ENCODE results near the gene SLCO1B1.

Gene SLCO1B1

DNA sequence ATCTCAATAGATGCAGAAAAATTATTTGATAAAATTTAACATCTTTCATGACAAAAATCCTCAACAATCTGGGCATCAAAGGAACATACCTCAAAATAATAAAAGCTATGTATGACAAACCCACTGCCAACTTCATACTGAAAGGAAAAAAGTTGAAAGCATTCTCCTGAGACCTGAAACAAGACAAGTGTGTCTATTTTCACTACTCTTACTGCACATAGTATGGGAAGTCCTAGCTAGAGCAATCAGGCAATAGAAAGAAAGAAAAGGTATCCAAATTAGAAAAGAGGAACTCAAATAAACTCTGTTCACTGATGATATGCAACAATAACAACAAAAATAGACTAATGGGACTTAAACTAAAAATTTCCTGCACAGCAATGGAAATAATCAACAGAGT lies 90.1 kb downstream of the SLCO1B1 start:
- Histone ChIP-seq H3K4me1 (ENCODE audit: control insufficient read depth, insufficient read depth, low read length) (no peaks in the 10 kb centered on the region), H3K27me3 (ENCODE audit: control insufficient read depth in 1 of 2, insufficient read depth in 2 of 2, low read length in 2 of 2) (no peaks in the 10 kb centered on the region), H3K27ac (ENCODE audit: low read length) (no peak overlapping the region), H3K4me3 (ENCODE audit: low read length in 2 of 2) (no peak overlapping the region), H3K9me3 (ENCODE audit: control insufficient read depth in 2 of 2, low read length in 2 of 2) (no peaks in the 10 kb centered on the region), H3K36me3 (ENCODE audit: control insufficient read depth in 2 of 2, insufficient read depth in 2 of 2, low read length in 2 of 2) (no peaks in the 10 kb centered on the region), H3K9ac (ENCODE audit: low read length in 2 of 2) (no peak overlapping the region)

- no peak overlapping the region for H3K4me3 ChIP-seq (ENCODE audit: low read length in 2 of 2)
- no peaks in the 10 kb centered on the region for H3K36me3 ChIP-seq (ENCODE audit: control insufficient read depth in 2 of 2, insufficient read depth in 2 of 2, low read length in 2 of 2)
- H3K9ac ChIP-seq (ENCODE audit: low read length in 2 of 2), result no peak overlapping the region
- H3K4me1 ChIP-seq (ENCODE audit: control insufficient read depth, insufficient read depth, low read length), result no peaks in the 10 kb centered on the region
- H3K27me3 ChIP-seq (ENCODE audit: control insufficient read depth in 1 of 2, insufficient read depth in 2 of 2, low read length in 2 of 2), result no peaks in the 10 kb centered on the region
- H3K27ac ChIP-seq (ENCODE audit: low read length), result no peak overlapping the region
- H3K9me3 ChIP-seq (ENCODE audit: control insufficient read depth in 2 of 2, low read length in 2 of 2), result no peaks in the 10 kb centered on the region
These were observed 90.8 kb downstream of the SLCO1B1 start for GRCh38 chr12:21221778-21222177.

DNA sequence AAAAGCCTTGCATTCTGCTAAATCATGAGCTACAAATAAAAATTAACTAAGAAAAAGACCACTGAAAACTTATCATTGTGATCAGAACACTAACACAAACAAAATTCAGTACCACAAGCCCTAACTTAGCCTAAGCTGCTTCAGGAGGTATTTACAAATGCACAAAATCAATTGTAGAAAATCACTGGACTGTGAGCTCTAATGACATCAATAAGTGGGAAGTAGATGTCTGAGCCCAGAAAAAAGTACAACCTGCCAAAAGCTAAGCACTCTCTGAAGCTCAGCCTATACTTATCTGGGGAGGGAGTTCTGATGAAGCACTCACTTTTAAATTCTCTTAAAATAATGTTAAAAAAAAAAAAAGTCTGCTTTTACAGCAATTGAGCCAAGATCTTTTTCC lies 92.9 kb downstream of the SLCO1B1 start:
- Histone ChIP-seq H3K36me3 (ENCODE audit: control insufficient read depth in 2 of 2, insufficient read depth in 2 of 2, low read length in 2 of 2) (no peaks in the 10 kb centered on the region), H3K4me3 (ENCODE audit: low read length in 2 of 2) (no peak overlapping the region), H3K4me1 (ENCODE audit: control insufficient read depth, insufficient read depth, low read length) (no peaks in the 10 kb centered on the region), H3K9ac (ENCODE audit: low read length in 2 of 2) (no peak overlapping the region), H3K9me3 (ENCODE audit: control insufficient read depth in 2 of 2, low read length in 2 of 2) (no peaks in the 10 kb centered on the region), H3K27ac (ENCODE audit: low read length) (no peak overlapping the region), H3K27me3 (ENCODE audit: control insufficient read depth in 1 of 2, insufficient read depth in 2 of 2, low read length in 2 of 2) (no peaks in the 10 kb centered on the region)

- H3K4me3 ChIP-seq (ENCODE audit: low read length in 2 of 2), result no peak overlapping the region
- no peaks in the 10 kb centered on the region for H3K36me3 ChIP-seq (ENCODE audit: control insufficient read depth in 2 of 2, insufficient read depth in 2 of 2, low read length in 2 of 2)
- H3K27ac ChIP-seq (ENCODE audit: low read length), result no peak overlapping the region
- H3K4me1 ChIP-seq (ENCODE audit: control insufficient read depth, insufficient read depth, low read length), result no peaks in the 10 kb centered on the region
- no peak overlapping the region for H3K9ac ChIP-seq (ENCODE audit: low read length in 2 of 2)
- H3K27me3 ChIP-seq (ENCODE audit: control insufficient read depth in 1 of 2, insufficient read depth in 2 of 2, low read length in 2 of 2), result no peaks in the 10 kb centered on the region
- no peaks in the 10 kb centered on the region for H3K9me3 ChIP-seq (ENCODE audit: control insufficient read depth in 2 of 2, low read length in 2 of 2)
These were observed 103.4 kb downstream of the SLCO1B1 start for GRCh38 chr12:21234395-21234794.

- no peaks in the 10 kb centered on the region for H3K36me3 ChIP-seq (ENCODE audit: control insufficient read depth in 2 of 2, insufficient read depth in 2 of 2, low read length in 2 of 2)
- H3K27me3 ChIP-seq (ENCODE audit: control insufficient read depth in 1 of 2, insufficient read depth in 2 of 2, low read length in 2 of 2), result no peaks in the 10 kb centered on the region
- H3K27ac ChIP-seq (ENCODE audit: low read length), result no peak overlapping the region
- no peak overlapping the region for H3K9ac ChIP-seq (ENCODE audit: low read length in 2 of 2)
- H3K9me3 ChIP-seq (ENCODE audit: control insufficient read depth in 2 of 2, low read length in 2 of 2), result no peaks in the 10 kb centered on the region
- H3K4me1 ChIP-seq (ENCODE audit: control insufficient read depth, insufficient read depth, low read length), result no peaks in the 10 kb centered on the region
- H3K4me3 ChIP-seq (ENCODE audit: low read length in 2 of 2), result no peak overlapping the region
These were observed 108.9 kb downstream of the SLCO1B1 start for GRCh38 chr12:21239866-21240265.

- no peaks in the 10 kb centered on the region for H3K9me3 ChIP-seq (ENCODE audit: control insufficient read depth in 2 of 2, low read length in 2 of 2)
- no peaks in the 10 kb centered on the region for H3K27me3 ChIP-seq (ENCODE audit: control insufficient read depth in 1 of 2, insufficient read depth in 2 of 2, low read length in 2 of 2)
- no peak overlapping the region for H3K27ac ChIP-seq (ENCODE audit: low read length)
- H3K4me3 ChIP-seq (ENCODE audit: low read length in 2 of 2), result no peak overlapping the region
- no peaks in the 10 kb centered on the region for H3K36me3 ChIP-seq (ENCODE audit: control insufficient read depth in 2 of 2, insufficient read depth in 2 of 2, low read length in 2 of 2)
- no peaks in the 10 kb centered on the region for H3K4me1 ChIP-seq (ENCODE audit: control insufficient read depth, insufficient read depth, low read length)
- H3K9ac ChIP-seq (ENCODE audit: low read length in 2 of 2), result no peak overlapping the region
These were observed 117.7 kb downstream of the SLCO1B1 start for GRCh38 chr12:21248679-21249078.

- H3K27ac ChIP-seq (ENCODE audit: low read length), result no peak overlapping the region
- no peak overlapping the region for H3K9ac ChIP-seq (ENCODE audit: low read length in 2 of 2)
- no peak overlapping the region for H3K4me3 ChIP-seq (ENCODE audit: low read length in 2 of 2)
- H3K36me3 ChIP-seq (ENCODE audit: control insufficient read depth in 2 of 2, insufficient read depth in 2 of 2, low read length in 2 of 2), result no peaks in the 10 kb centered on the region
- H3K9me3 ChIP-seq (ENCODE audit: control insufficient read depth in 2 of 2, low read length in 2 of 2), result no peaks in the 10 kb centered on the region
- H3K27me3 ChIP-seq (ENCODE audit: control insufficient read depth in 1 of 2, insufficient read depth in 2 of 2, low read length in 2 of 2), result no peaks in the 10 kb centered on the region
- H3K4me1 ChIP-seq (ENCODE audit: control insufficient read depth, insufficient read depth, low read length), result no peaks in the 10 kb centered on the region
These were observed 121.1 kb downstream of the SLCO1B1 start for GRCh38 chr12:21252070-21252469.

GRCh38 chr12:21257172-21257571 lies 126.2 kb downstream of the SLCO1B1 start:
- Histone ChIP-seq H3K9me3 (ENCODE audit: control insufficient read depth in 2 of 2, low read length in 2 of 2) (no peaks in the 10 kb centered on the region), H3K36me3 (ENCODE audit: control insufficient read depth in 2 of 2, insufficient read depth in 2 of 2, low read length in 2 of 2) (no peaks in the 10 kb centered on the region), H3K4me1 (ENCODE audit: control insufficient read depth, insufficient read depth, low read length) (no peaks in the 10 kb centered on the region), H3K9ac (ENCODE audit: low read length in 2 of 2) (no peak overlapping the region), H3K27ac (ENCODE audit: low read length) (no peak overlapping the region), H3K4me3 (ENCODE audit: low read length in 2 of 2) (no peak overlapping the region), H3K27me3 (ENCODE audit: control insufficient read depth in 1 of 2, insufficient read depth in 2 of 2, low read length in 2 of 2) (no peaks in the 10 kb centered on the region)

DNA sequence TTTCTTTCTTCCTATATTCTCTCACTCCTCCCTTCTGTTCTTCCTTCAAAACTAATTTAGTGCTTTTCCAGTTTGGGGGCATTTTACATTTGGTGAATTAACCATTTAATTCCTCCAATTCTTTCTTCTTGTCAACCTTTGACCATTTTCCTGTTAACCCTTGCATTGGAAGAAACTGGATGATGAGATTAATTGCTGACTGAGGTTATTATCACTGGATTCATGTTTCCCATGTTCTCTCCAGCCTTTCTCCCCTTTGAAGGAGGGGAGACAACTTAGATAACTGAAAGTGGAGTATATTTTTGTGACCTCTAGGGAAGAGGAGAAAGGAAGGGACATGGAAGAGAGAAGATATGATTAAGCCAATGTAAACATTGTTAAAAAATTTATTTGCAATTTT lies 133.2 kb downstream of the SLCO1B1 start:
- Histone ChIP-seq H3K27me3 (ENCODE audit: control insufficient read depth in 1 of 2, insufficient read depth in 2 of 2, low read length in 2 of 2) (no peaks in the 10 kb centered on the region), H3K4me1 (ENCODE audit: control insufficient read depth, insufficient read depth, low read length) (no peaks in the 10 kb centered on the region), H3K36me3 (ENCODE audit: control insufficient read depth in 2 of 2, insufficient read depth in 2 of 2, low read length in 2 of 2) (no peaks in the 10 kb centered on the region), H3K9me3 (ENCODE audit: control insufficient read depth in 2 of 2, low read length in 2 of 2) (peaks cover 0 to 2% of the 10 kb centered on the region in 2 donors), H3K4me3 (ENCODE audit: low read length in 2 of 2) (no peak overlapping the region), H3K27ac (ENCODE audit: low read length) (no peak overlapping the region), H3K9ac (ENCODE audit: low read length in 2 of 2) (no peak overlapping the region)

- Histone ChIP-seq H3K4me1 (ENCODE audit: control insufficient read depth, insufficient read depth, low read length) (no peaks in the 10 kb centered on the region), H3K9ac (ENCODE audit: low read length in 2 of 2) (no peak overlapping the region), H3K27me3 (ENCODE audit: control insufficient read depth in 1 of 2, insufficient read depth in 2 of 2, low read length in 2 of 2) (no peaks in the 10 kb centered on the region), H3K4me3 (ENCODE audit: low read length in 2 of 2) (no peak overlapping the region), H3K36me3 (ENCODE audit: control insufficient read depth in 2 of 2, insufficient read depth in 2 of 2, low read length in 2 of 2) (no peaks in the 10 kb centered on the region), H3K27ac (ENCODE audit: low read length) (no peak overlapping the region), H3K9me3 (ENCODE audit: control insufficient read depth in 2 of 2, low read length in 2 of 2) (peaks cover 0 to 2% of the 10 kb centered on the region in 2 donors)
These were observed 134.9 kb downstream of the SLCO1B1 start for GRCh38 chr12:21265932-21266331.

DNA sequence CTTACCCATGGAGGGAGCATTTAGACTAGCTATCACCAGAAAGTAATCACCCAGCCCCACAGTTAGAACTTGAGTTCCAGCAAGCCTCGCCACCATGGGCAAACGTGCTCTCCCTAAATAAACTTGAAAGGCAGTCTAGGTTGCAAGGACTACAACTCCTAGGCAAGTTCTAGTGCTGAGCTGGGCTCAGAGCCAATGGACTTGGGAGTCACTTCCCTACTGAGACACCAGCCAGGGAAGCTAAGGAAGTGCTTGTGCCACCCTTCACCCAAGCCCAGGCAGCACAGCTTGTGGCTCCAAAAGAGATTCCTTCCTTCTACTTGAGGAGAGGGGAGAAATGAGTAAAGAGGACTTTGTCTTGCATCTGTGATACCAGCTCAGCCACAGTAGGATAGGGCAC lies 145.8 kb downstream of the SLCO1B1 start:
- Histone ChIP-seq H3K27me3 (ENCODE audit: control insufficient read depth in 1 of 2, insufficient read depth in 2 of 2, low read length in 2 of 2) (no peaks in the 10 kb centered on the region), H3K4me3 (ENCODE audit: low read length in 2 of 2) (no peak overlapping the region), H3K36me3 (ENCODE audit: control insufficient read depth in 2 of 2, insufficient read depth in 2 of 2, low read length in 2 of 2) (no peaks in the 10 kb centered on the region), H3K9me3 (ENCODE audit: control insufficient read depth in 2 of 2, low read length in 2 of 2) (no peaks in the 10 kb centered on the region), H3K4me1 (ENCODE audit: control insufficient read depth, insufficient read depth, low read length) (no peaks in the 10 kb centered on the region), H3K9ac (ENCODE audit: low read length in 2 of 2) (no peak overlapping the region), H3K27ac (ENCODE audit: low read length) (no peak overlapping the region)

All from stomach smooth muscle (tissue), 2 donors.